Bladder microvascular endothelial cell (primary cell): ENCODE results near the gene OLIG3. TPM values are rescaled to one million over a fixed set of nuclear protein-coding genes. Genes with fewer than 3 reads are reported as not detected.

ENCODE experiments used
- total RNA-seq: library from RNA; depleted of rRNA; stranded (reverse); fragments of >200 nt; gene quantifications from 2 replicates; pipeline ENCODE4 v1.2.3, GENCODE V29; 2014

The OLIG3 gene
- total RNA-seq = not detected in 2 replicates

GRCh38 chr6:137494281-137494987 lies at the start of gene OLIG3:
Gene OLIG3, minus strand, starts transcription at chr6:137494394. Its CDS starts 224 bp downstream, at chr6:137494170.

